HG02840 (cell line): Measurements from ENCODE around the gene BMPR1B.

Experiments used
- ATAC-seq: cut with Tn5 transposase; IDR thresholded peaks from one replicate; pipeline ENCODE4 v1.9.1; 2021; ENCODE audit warnings: mild to moderate bottlenecking, moderate library complexity, moderate number of reproducible peaks; ENCODE audit not compliant: unreplicated experiment, low FRiP score

The BMPR1B gene

GRCh38 chr4:94762326-94762725, 4.6 kb downstream of the BMPR1B start:
- no peak for ATAC-seq

DNA sequence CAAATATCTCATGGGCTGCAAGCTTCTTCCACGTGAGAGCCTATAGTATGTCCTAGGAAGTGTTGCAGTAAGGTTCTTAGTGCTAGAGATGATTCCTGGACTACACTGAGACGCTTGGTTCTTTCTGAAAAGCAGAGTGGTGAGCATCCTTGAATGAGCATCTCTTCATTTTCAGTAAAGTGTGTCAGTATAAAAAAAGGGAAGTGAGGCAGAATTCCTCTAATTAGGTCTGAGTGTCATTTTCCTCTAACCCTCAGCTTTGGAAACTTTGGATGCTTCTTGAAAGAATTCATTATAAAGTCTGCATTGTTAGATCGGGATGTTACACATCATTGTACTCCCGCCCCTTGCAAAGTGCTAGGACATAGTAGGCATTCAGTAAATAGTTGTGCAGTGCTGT, 5.2 kb downstream of the BMPR1B start:
- ATAC-seq: no peak

GRCh38 chr4:94763500-94763899, 5.7 kb downstream of the BMPR1B start:
- no peak for ATAC-seq

DNA sequence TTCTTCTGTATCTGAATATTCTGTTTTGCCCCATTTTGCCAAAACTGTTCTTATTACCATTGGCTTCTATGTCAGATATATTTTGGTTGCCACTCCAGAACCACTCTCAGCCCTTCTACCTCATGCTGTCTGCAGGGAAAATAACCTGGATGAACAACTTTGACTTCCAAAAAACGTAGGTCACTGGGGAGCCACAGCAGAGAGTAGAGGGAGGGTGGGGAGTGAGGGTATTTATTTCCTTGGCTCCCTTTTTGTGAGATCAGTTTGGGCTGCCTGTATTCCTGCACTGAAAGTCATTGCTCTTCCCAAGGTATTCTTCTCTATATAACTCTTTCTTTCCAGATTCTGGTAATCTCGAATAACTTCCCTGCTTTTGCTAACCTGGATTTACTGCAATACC, 6.3 kb downstream of the BMPR1B start:
- no peak for ATAC-seq

GRCh38 chr4:94765174-94765573, 7.4 kb downstream of the BMPR1B start:
- no peak for ATAC-seq

- no peak for ATAC-seq
Measured at GRCh38 chr4:94765648-94766047, 7.9 kb downstream of the BMPR1B start.

- no peak for ATAC-seq
Measured at GRCh38 chr4:94766856-94767255, 9.1 kb downstream of the BMPR1B start.

DNA sequence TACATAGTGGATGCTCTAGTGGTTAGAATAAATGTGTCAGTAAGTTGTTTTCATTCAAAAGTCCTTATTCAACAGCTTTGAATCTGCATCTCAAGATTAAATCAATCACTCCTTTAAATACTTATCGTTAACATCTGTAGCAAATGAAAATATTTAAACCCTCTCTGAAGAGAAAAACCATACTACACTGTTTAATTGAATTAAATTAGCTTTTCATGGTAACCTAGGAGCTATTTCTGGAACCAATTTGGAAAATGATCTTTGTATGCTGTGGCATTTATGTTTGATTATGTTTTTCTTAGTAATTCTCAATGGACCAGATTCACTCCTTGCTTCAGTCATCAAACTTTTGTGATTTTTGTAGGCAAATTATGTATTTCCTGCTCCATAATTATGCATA, 9.7 kb downstream of the BMPR1B start:
- no peak for ATAC-seq

DNA sequence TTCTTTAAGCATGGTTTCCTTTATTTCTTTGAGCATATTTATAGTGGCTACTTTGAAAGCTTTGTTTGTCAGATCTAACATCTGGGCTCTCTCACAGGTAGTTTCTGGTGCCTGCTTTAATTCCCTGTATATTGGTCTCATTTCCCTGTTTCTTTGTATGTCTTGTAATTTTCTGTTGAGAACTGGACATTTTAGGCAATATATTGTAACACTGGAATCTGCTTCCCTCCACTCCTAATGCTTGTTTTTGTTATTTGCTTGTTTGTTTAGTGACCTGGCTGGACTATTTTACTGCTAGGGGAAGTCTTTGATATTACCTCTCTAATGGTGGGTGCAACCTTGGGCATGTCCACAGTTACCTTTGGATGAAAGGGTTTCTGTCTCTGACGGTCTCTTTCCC, 25.0 kb downstream of the BMPR1B start:
- no peak for ATAC-seq

GRCh38 chr4:94791701-94792100, 33.9 kb downstream of the BMPR1B start:
- no peak for ATAC-seq

DNA sequence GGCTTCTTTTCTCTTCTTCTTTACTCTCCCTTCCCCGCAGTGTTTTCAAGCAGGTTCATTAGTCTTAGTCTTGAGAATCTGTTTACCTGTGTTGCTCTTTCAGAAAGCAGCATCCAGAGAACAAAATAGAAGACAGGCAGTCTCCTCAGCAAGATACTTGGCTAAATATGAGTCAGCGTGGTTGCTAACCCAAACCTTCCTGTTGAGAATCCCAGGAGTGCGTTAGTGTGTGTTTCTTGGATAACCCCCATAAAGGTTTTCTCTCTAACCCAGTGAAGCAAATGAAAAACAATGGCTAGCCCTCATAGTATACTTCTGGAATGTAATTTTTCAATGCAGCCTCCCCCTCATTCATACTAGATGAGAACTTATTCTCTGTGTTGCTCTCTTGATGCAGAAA, 41.1 kb downstream of the BMPR1B start:
- ATAC-seq: no peak

GRCh38 chr4:94801016-94801415, 43.3 kb downstream of the BMPR1B start:
- no peak for ATAC-seq

DNA sequence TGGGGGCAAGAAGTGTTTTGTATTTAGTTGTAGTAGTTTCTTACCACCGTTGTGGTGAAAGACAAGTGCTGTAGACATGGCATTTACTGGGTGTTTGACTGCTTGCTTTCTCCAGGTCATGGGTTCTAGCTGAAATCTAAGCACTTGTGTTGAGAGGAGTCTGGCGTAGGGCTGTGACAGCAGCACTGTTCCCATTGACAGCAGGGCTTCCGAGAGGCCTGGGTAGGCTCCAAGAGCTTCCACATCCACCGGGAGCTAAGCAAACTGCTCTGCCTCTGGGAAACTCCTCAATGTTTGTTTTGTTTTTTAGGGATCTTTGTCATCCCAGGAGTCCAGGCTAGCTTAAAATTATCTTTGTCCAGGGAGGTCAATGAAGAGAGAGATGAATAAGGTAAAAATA, 44.3 kb downstream of the BMPR1B start:
- no peak for ATAC-seq

GRCh38 chr4:94803181-94803580, 45.4 kb downstream of the BMPR1B start:
- ATAC-seq: no peak

DNA sequence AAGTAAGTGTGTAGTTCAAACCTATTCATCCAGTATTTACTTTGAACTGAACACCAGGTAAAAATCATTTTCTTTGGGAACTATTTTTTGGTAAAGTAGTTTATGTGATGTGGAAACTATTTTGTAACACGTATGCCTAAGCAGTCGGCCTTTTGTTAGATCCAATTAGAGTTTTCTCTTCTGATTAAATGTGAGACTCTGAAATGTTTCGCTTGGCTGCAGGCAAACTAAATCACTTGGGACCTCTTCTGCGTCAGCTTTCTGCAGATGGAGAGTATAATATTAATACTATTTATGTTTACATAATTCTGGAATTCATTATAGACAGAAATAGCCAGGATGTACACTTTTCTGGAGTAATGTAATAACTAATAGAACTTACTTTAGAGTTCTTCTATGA, 46.9 kb downstream of the BMPR1B start:
- no peak for ATAC-seq

DNA sequence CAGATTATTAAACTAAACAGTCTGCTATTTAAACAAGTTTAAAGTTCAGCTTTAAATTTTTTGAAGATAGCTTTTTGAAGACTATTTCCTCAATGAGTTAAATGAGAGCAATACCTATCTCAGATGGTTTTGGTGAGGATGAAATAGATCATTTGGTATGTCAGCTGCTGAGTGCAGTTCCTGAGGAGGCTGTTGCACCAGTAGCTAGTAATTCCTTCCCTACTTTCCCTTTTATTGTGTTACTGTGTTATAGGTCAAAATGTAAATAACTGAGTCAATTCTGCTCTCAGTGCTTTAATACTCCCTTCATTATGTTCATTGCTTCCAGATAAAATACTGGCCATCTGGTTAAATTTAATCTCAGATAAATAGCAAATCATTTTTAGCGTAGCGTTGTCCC, 48.6 kb downstream of the BMPR1B start:
- ATAC-seq: no peak

DNA sequence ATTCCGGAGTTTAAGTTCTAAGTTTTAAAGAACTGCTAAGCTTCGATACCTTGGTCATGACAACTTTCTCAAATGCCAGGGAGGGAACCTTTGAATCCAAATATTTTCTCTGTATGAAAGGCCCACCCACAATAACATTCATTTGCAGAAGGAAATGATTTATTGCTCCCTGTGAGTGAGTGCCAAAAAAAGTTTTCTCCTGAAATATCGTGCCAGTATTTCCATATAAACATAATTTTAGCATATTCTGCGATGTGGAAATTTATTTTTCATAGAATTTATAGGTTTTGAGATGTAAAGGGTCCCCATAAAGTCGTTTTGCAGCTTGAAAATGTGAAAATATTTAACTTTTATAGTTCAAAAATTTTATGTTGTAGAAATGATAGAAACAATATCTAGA, 53.9 kb downstream of the BMPR1B start:
- no peak for ATAC-seq

GRCh38 chr4:94813221-94813620, 55.5 kb downstream of the BMPR1B start:
- ATAC-seq: no peak

- ATAC-seq: no peak
Measured at GRCh38 chr4:94814237-94814636, 56.5 kb downstream of the BMPR1B start.

DNA sequence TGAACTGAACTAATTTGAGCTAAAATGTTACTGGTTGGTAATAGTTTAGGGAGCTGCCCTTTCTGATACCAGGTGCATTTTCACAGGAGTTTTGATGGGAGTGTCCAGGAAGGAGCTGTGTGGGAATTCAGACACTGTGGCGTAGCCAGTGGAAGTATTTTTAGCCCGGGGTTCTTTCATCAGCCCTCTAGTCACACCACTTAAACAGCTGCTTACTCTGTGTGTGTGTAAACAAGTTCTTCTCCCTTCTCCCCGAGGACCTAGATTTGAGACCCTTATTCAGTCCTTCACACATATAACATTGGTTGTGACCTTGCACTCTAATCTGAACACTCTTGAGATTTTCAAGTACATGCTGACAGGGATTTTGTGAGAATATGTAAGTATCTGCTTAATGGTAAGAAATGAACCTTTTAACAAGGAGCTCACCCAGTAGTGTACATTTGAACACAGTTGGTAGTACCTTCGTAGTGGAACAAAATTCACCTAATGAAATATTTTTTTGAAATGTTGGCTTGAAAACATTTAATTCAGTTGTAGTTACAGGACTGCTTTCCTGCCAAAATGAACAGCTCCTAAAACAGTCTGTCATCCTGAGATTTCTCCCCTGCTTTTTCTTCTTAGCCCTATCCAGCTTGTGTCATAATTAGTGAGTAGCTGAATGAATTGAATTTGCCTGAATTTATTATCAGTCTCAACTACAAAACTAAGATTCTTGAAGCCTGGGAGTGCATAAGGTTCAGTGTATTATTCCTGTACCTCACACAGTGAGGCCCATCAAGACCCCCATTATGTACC, 61.8 kb downstream of the BMPR1B start:
- no peak for ATAC-seq

DNA sequence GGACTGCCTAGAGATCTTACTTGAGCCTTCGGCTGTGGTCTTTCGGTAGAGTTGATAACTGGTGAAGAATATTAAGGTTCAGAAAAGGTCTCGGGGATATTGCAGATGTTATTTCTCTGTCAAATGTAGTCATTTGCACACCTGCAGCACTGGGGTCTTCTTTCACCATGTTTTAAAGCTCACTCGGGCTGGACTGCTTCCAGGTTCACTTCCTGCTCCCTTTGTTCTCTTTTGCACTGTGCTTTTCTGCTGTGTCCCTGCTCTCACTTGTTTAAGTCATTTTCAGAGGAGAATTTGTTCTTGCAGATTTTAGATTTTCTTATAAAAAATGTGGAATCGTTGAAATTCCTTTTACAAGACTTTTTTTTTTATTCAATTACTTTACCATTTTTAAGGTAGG, 68.5 kb downstream of the BMPR1B start:
- ATAC-seq: no peak

DNA sequence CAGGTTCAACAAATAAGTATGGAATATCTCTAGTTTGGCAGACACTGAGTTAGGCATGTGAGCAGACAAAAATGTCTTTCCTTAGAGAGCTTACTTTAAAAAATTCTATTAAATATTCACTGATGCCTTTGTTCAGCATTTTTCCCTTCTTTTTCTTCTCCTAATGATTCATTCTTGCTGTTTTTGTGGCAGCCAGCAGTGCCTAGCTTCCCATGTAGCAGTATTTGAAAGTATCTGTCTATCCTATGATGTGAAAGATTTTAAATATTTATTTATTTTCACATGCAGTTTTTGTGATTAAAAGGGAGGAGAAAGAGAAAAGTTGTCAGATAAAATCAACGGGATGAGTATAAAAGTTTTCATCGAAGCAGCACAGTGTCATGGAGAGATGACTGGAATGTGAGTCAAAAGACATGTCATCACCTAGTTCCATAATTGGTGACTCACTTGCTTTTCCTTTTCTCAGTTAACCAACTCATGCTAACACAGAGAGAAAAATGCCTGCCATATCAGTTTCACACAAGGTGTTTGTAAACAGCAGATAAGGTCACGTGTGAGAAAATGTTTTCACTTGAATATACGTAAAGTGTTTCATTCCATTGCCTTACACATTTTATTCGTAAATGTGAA, 69.8 kb downstream of the BMPR1B start:
- ATAC-seq: no peak
